ENCODE measurements around the gene NEBL. TPM values are rescaled to one million over a fixed set of nuclear protein-coding genes. Genes with fewer than 3 reads are reported as not detected.

The NEBL gene
- total RNA-seq, 1 experiment from 2014 or later = 16.6 TPM

DNA sequence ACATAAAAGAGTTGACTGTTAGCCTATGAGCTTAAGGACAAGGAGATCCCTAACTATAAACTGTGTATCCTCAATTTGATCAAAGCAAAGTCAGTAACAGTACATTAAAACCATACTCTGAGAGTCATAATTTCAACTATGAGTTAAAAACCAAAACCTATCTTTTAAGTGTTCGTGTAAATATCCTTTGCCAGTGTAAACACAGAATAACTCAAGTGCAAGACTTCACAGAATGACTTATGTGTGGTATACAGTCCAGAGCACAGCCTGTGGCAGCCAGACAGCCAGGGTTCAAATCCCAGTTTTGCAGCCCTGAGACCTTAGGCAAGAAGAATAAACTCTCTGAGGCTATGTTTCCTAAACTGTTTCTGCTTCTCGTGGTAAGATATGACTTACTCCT is 30.3 kb upstream of the NEBL start:
- no TSS peak for BruUV-seq (replicated peaks)

More for the DNA sequence above, 30.3 kb upstream of the NEBL start:
- no peaks in the 10 kb centered on the region for H4K20me1 ChIP-seq (ENCODE audit: insufficient read depth)
- RAD21 ChIA-PET (ENCODE audit: low non-redundant PET in 1 of 2, low total read pairs in 2 of 2, uncharacterized antibody in 2 of 2, unreplicated experiment in 2 of 2) = no interaction called here
- no peak overlapping the region for H3K27ac ChIP-seq (ENCODE audit: low read depth, low read length)
- DNase-seq (ENCODE audit: low read depth, low spot score) (no peak), ATAC-seq (no peak)
- H3K4me2 ChIP-seq (ENCODE audit: low read length) = no peak overlapping the region
- TF ChIP-seq SIN3A (IDR thresholded peaks at IDR 0.05; ENCODE audit: low read depth) (no peak), TCF7L2 (IDR thresholded peaks at IDR 0.05; ENCODE audit: borderline replicate concordance, extremely low read depth, insufficient read depth, insufficient read length) (no peak), ZFX (IDR thresholded peaks at IDR 0.05) (no peak), JUND (IDR thresholded peaks at IDR 0.05) (no peak), POLR2A (IDR thresholded peaks at IDR 0.05; ENCODE audit: borderline replicate concordance, extremely low read depth, insufficient read depth, insufficient read length) (no peak), SRF (IDR thresholded peaks at IDR 0.05; ENCODE audit: low read depth) (no peak), CEBPB (IDR thresholded peaks at IDR 0.05; ENCODE audit: low read depth) (no peak), ELF1 (IDR thresholded peaks at IDR 0.05; ENCODE audit: borderline replicate concordance, low read depth) (no peak), EZH2 (IDR thresholded peaks at IDR 0.05) (no peak), YY1 (IDR thresholded peaks at IDR 0.05; ENCODE audit: extremely low read depth, insufficient replicate concordance, low read depth, low read length) (no peak), FOSL1 (IDR thresholded peaks at IDR 0.05; ENCODE audit: low read depth) (no peak), ZNF274 (IDR thresholded peaks at IDR 0.05; ENCODE audit: low read depth, low read length) (no peak), CBX3 (IDR thresholded peaks at IDR 0.05; ENCODE audit: low read depth) (no peak), SP1 (IDR thresholded peaks at IDR 0.05; ENCODE audit: low read depth) (no peak)
- TF ChIP-seq, protein P1, sequence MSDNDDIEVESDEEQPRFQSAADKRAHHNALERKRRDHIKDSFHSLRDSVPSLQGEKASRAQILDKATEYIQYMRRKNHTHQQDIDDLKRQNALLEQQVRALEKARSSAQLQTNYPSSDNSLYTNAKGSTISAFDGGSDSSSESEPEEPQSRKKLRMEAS (IDR thresholded peaks at IDR 0.05) = no peak
- TF ChIP-seq, protein P2, sequence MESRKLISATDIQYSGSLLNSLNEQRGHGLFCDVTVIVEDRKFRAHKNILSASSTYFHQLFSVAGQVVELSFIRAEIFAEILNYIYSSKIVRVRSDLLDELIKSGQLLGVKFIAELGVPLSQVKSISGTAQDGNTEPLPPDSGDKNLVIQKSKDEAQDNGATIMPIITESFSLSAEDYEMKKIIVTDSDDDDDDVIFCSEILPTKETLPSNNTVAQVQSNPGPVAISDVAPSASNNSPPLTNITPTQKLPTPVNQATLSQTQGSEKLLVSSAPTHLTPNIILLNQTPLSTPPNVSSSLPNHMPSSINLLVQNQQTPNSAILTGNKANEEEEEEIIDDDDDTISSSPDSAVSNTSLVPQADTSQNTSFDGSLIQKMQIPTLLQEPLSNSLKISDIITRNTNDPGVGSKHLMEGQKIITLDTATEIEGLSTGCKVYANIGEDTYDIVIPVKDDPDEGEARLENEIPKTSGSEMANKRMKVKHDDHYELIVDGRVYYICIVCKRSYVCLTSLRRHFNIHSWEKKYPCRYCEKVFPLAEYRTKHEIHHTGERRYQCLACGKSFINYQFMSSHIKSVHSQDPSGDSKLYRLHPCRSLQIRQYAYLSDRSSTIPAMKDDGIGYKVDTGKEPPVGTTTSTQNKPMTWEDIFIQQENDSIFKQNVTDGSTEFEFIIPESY (IDR thresholded peaks at IDR 0.05; ENCODE audit: extremely low read depth, insufficient replicate concordance, low read length) = no peak
- TF ChIP-seq, protein P3, sequence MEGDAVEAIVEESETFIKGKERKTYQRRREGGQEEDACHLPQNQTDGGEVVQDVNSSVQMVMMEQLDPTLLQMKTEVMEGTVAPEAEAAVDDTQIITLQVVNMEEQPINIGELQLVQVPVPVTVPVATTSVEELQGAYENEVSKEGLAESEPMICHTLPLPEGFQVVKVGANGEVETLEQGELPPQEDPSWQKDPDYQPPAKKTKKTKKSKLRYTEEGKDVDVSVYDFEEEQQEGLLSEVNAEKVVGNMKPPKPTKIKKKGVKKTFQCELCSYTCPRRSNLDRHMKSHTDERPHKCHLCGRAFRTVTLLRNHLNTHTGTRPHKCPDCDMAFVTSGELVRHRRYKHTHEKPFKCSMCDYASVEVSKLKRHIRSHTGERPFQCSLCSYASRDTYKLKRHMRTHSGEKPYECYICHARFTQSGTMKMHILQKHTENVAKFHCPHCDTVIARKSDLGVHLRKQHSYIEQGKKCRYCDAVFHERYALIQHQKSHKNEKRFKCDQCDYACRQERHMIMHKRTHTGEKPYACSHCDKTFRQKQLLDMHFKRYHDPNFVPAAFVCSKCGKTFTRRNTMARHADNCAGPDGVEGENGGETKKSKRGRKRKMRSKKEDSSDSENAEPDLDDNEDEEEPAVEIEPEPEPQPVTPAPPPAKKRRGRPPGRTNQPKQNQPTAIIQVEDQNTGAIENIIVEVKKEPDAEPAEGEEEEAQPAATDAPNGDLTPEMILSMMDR (IDR thresholded peaks at IDR 0.05 in 2 of 3, conservative IDR thresholded peaks at IDR 0.05 in 1 of 3; ENCODE audit: borderline replicate concordance in 1 of 3, insufficient read depth in 1 of 3, low read depth in 2 of 3, low read length in 2 of 3) = no peak
- TF ChIP-seq, protein P4, sequence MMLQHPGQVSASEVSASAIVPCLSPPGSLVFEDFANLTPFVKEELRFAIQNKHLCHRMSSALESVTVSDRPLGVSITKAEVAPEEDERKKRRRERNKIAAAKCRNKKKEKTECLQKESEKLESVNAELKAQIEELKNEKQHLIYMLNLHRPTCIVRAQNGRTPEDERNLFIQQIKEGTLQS (IDR thresholded peaks at IDR 0.05) = no peak
- TF ChIP-seq, protein P5, sequence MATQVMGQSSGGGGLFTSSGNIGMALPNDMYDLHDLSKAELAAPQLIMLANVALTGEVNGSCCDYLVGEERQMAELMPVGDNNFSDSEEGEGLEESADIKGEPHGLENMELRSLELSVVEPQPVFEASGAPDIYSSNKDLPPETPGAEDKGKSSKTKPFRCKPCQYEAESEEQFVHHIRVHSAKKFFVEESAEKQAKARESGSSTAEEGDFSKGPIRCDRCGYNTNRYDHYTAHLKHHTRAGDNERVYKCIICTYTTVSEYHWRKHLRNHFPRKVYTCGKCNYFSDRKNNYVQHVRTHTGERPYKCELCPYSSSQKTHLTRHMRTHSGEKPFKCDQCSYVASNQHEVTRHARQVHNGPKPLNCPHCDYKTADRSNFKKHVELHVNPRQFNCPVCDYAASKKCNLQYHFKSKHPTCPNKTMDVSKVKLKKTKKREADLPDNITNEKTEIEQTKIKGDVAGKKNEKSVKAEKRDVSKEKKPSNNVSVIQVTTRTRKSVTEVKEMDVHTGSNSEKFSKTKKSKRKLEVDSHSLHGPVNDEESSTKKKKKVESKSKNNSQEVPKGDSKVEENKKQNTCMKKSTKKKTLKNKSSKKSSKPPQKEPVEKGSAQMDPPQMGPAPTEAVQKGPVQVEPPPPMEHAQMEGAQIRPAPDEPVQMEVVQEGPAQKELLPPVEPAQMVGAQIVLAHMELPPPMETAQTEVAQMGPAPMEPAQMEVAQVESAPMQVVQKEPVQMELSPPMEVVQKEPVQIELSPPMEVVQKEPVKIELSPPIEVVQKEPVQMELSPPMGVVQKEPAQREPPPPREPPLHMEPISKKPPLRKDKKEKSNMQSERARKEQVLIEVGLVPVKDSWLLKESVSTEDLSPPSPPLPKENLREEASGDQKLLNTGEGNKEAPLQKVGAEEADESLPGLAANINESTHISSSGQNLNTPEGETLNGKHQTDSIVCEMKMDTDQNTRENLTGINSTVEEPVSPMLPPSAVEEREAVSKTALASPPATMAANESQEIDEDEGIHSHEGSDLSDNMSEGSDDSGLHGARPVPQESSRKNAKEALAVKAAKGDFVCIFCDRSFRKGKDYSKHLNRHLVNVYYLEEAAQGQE (IDR thresholded peaks at IDR 0.05; ENCODE audit: low read depth) = no peak
- H3K9me2 ChIP-seq (ENCODE audit: insufficient read depth) = no peaks in the 10 kb centered on the region
- no peaks in the 10 kb centered on the region for H3K4me1 ChIP-seq (ENCODE audit: control insufficient read depth in 1 of 2, insufficient read depth in 2 of 2, low read length in 2 of 2)
- CTCF ChIA-PET = no interaction called here
- no peaks in the 10 kb centered on the region for H3K79me2 ChIP-seq (ENCODE audit: insufficient read depth, low read length)
- no peaks in the 10 kb centered on the region for H3K36me3 ChIP-seq (ENCODE audit: control insufficient read depth in 1 of 2, insufficient read depth in 2 of 2, low read length in 2 of 2)
- H3K9ac ChIP-seq (ENCODE audit: low read length) = no peak overlapping the region
- H3K9me3 ChIP-seq (ENCODE audit: control insufficient read depth in 1 of 2, insufficient read depth in 1 of 2, low read depth in 1 of 2, low read length in 2 of 2) = no peaks in the 10 kb centered on the region
- no peak overlapping the region for H3K4me3 ChIP-seq (replicated peaks in 1 of 2; ENCODE audit: low read depth in 1 of 2, low read length in 2 of 2)
- no peaks in the 10 kb centered on the region for H3K27me3 ChIP-seq (ENCODE audit: insufficient read depth, low read length)
- intact Hi-C loops (cut with micrococcal nuclease) = no loop called here
- H2AFZ ChIP-seq (ENCODE audit: low read depth, low read length, poor library complexity, severe bottlenecking) = no peak overlapping the region
- POLR2A ChIA-PET = no interaction called here

Measured in HCT116 (cell line).